Measurements from ENCODE around the gene METTL4. TPM values are rescaled to one million over a fixed set of nuclear protein-coding genes. Genes with fewer than 3 reads are reported as not detected.

Gene METTL4
- total and polyA plus RNA-seq, 9 of the 15 experiments (the other 6 are each of a cell fraction or from before 2014, with no cell fraction given), result 7.9 to 32.8 (median 22.1) TPM

GRCh38 chr18:2612996-2613395 lies 41.7 kb upstream of the METTL4 start:
- no TSS peak for BruUV-seq (replicated peaks)
- no peak for DNase-seq (ENCODE audit: extremely low read depth in 1 of 4, low spot score in 3 of 4)
- H3K9me3 ChIP-seq (replicated peaks; ENCODE audit: control insufficient read depth, insufficient read depth, low read depth, low read length), result no peaks in the 10 kb centered on the region
- no peak overlapping the region for H2AFZ ChIP-seq (ENCODE audit: low read depth, low read length)
- TF ChIP-seq CBX2 (IDR thresholded peaks at IDR 0.05; ENCODE audit: insufficient read depth, low read length, poor library complexity, severe bottlenecking), result no peak
- peak; percentile 81 for TF ChIP-seq ZBTB40 (IDR thresholded peaks at IDR 0.05)
- TF ChIP-seq ZBTB40 (CRISPR knock-in tag; IDR thresholded peaks at IDR 0.05), result 0 out of 2 replicates have a peak, but pooled peaks have one; percentile 34
- in situ Hi-C loops (cut with MboI) (no loop called here), intact Hi-C loops (cut with micrococcal nuclease) (no loop called here)
- ChIA-PET CTCF (ENCODE audit: low intra/inter-chr PET ratio) (no interaction called here), POLR2A (no interaction called here)
- WGBS (ENCODE audit: insufficient coverage, low coverage, missing lambda C conversion rate), result 100% methylated on average over 1 of the region's 1 CpG
- no peak overlapping the region for H3K4me3 ChIP-seq
- no peak overlapping the region for H3K27ac ChIP-seq (ENCODE audit: extremely low read depth, low read depth, low read length)
- FAIRE-seq, result no peak
- no peaks in the 10 kb centered on the region for H4K20me1 ChIP-seq (replicated peaks; ENCODE audit: control insufficient read depth, insufficient read depth, low read length)
- no peaks in the 10 kb centered on the region for H3K9me1 ChIP-seq (ENCODE audit: control insufficient read depth, insufficient read depth, low read length)
- H3K36me3 ChIP-seq (ENCODE audit: control insufficient read depth, insufficient read depth, low read length), result peaks cover 69% of the 10 kb centered on the region
- ATAC-seq, result no peak
- H3K27me3 ChIP-seq (ENCODE audit: control insufficient read depth in 2 of 2, insufficient read depth in 2 of 2, low read length in 2 of 2), result no peaks in the 10 kb centered on the region
- no peak overlapping the region for H3K9ac ChIP-seq (ENCODE audit: insufficient read depth in 1 of 2, low read depth in 2 of 2, low read length in 2 of 2)
- no peaks in the 10 kb centered on the region for H3K79me2 ChIP-seq (ENCODE audit: control insufficient read depth, insufficient read depth, low read length)
- H3K4me2 ChIP-seq (ENCODE audit: insufficient read depth, low read length), result no peak overlapping the region
- H3K4me1 ChIP-seq (replicated peaks in 1 of 2; ENCODE audit: control insufficient read depth in 2 of 2, insufficient read depth in 2 of 2, low read length in 2 of 2), result no peaks in the 10 kb centered on the region

All from K562 (cell line).